ENCODE data around the gene KIF20B.
"Not testable (repeated sequence)": the region's sequence is repeated elsewhere in the genome, so short reads cannot be mapped to it uniquely, and the experiment has no call there.

Gene KIF20B

GRCh38 chr10:89809766-89810165, 108.4 kb downstream of the KIF20B start:
- Histone ChIP-seq H3K4me3 (replicated peaks; ENCODE audit: low read depth, low read length) (no peak overlapping the region), H3K27me3 (replicated peaks; ENCODE audit: control insufficient read depth, insufficient read depth, low read length) (no peaks in the 10 kb centered on the region; the same call in 1 of the 2 replicates), H3K36me3 (ENCODE audit: control insufficient read depth, insufficient read depth, low read length) (no peaks in the 10 kb centered on the region)
- no peak for TF ChIP-seq CTCF (IDR thresholded peaks at IDR 0.05; ENCODE audit: insufficient read depth, low read length, poor library complexity, severe bottlenecking)
- no peak for DNase-seq (ENCODE audit: extremely low read depth, insufficient read length)

DNA sequence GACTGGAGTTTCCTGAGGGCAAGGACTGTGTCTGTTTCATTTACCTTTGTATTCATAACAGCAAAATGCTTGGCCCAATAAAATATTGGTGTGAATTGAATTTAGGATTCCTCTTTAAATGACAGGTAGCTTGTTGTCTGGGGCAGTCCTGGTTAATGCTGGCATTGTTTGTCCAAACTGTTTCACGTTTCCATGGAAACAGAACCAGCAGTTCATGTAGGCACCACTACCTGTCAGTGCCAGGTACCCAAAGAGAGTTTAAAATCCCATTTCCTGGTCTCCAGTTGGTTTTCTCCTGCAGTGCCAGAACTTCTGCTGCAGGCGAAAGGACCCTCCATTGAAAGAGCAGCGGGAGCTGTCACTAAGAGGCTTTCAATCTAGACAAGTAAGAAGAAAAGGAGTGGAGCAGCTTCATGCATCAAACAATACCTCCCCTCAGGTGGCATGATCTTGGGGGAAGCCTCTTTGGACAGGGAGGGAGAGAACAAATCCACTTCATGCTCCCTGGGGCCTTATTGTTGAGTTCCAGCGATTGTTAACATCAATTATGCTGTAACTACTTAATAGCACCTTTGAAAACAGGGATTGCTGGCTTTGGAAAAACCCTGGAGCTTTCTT, 109.6 kb downstream of the KIF20B start:
- no peak for DNase-seq (ENCODE audit: extremely low read depth, insufficient read length)
- no peaks in the 10 kb centered on the region; the same call in 1 of the 2 replicates for H3K27me3 ChIP-seq (replicated peaks; ENCODE audit: control insufficient read depth, insufficient read depth, low read length)
- TF ChIP-seq CTCF (IDR thresholded peaks at IDR 0.05; ENCODE audit: insufficient read depth, low read length, poor library complexity, severe bottlenecking), result no peak
- no peak overlapping the region for H3K4me3 ChIP-seq (replicated peaks; ENCODE audit: low read depth, low read length)
- no peaks in the 10 kb centered on the region for H3K36me3 ChIP-seq (ENCODE audit: control insufficient read depth, insufficient read depth, low read length)

DNA sequence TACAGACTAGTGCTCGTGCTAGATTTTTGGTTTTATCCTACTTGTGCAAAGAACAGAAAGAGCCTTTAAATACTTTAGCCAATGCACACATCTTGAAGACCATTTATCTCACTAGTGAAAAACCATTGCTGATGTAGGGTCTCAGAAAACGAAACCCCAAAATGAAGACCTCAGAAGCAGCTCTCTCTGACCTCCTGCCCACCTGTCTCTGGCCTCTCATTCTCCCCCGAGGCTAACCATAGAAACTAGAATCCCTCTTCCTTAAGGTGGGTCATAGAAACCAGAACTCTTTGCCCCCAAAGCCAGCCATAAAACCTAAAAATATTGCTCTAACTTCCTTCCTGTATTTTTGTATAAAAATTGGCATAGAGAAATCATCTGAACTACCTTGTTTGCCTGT, 112.2 kb downstream of the KIF20B start:
- DNase-seq (ENCODE audit: extremely low read depth, insufficient read length), result no peak
- no peak overlapping the region for H3K4me3 ChIP-seq (replicated peaks; ENCODE audit: low read depth, low read length)
- no peaks in the 10 kb centered on the region; the same call in 1 of the 2 replicates for H3K27me3 ChIP-seq (replicated peaks; ENCODE audit: control insufficient read depth, insufficient read depth, low read length)
- H3K36me3 ChIP-seq (ENCODE audit: control insufficient read depth, insufficient read depth, low read length), result no peaks in the 10 kb centered on the region
- TF ChIP-seq CTCF (IDR thresholded peaks at IDR 0.05; ENCODE audit: insufficient read depth, low read length, poor library complexity, severe bottlenecking), result no peak

DNA sequence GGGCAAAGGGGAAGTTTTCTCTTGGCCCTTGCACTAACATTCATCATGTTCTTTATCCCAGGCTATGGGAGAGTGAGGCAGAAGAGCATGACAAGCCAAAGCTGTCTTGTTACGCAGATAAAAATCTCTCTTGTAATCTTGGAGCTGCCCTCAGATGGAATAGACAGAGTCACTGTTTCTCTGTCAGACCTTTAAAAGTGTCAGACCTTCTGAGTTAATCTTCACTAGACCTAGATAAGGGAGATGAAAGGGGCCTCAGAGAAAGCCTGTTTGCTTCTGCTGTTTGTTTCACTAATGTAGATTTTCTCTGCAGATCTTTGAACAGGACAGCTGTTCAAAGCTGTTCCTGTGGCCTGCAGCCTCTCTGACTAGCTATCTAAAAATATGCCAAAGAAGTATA, 112.9 kb downstream of the KIF20B start:
- TF ChIP-seq CTCF (IDR thresholded peaks at IDR 0.05; ENCODE audit: insufficient read depth, low read length, poor library complexity, severe bottlenecking), result no peak
- DNase-seq (ENCODE audit: extremely low read depth, insufficient read length), result no peak
- Histone ChIP-seq H3K27me3 (replicated peaks; ENCODE audit: control insufficient read depth, insufficient read depth, low read length) (no peaks in the 10 kb centered on the region), H3K4me3 (replicated peaks; ENCODE audit: low read depth, low read length) (no peak overlapping the region), H3K36me3 (ENCODE audit: control insufficient read depth, insufficient read depth, low read length) (no peaks in the 10 kb centered on the region)

- Histone ChIP-seq H3K4me3 (replicated peaks; ENCODE audit: low read depth, low read length) (no peak overlapping the region), H3K36me3 (ENCODE audit: control insufficient read depth, insufficient read depth, low read length) (no peaks in the 10 kb centered on the region), H3K27me3 (replicated peaks; ENCODE audit: control insufficient read depth, insufficient read depth, low read length) (no peaks in the 10 kb centered on the region)
- DNase-seq (ENCODE audit: extremely low read depth, insufficient read length), result no peak
- no peak for TF ChIP-seq CTCF (IDR thresholded peaks at IDR 0.05; ENCODE audit: insufficient read depth, low read length, poor library complexity, severe bottlenecking)
Measured at GRCh38 chr10:89815049-89815853, 113.9 kb downstream of the KIF20B start.

DNA sequence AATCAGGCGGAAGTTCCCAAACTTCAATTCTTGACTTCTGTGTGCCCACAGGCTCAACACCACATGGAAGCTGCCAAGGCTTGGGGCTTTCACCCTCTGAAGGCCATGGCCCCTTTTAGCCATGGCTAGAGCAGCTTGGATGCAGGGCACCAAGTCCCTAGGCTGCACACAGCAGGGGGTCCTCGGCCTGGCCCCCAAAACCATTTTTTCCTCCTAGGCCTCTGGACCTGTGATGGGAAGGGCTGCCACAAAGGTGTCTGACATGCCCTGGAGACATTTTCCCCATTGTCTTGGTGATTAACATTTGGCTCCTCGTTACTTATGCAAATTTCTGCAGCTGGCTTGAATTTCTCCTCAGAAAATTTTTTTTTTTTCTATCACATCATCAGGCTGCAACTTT, 117.6 kb downstream of the KIF20B start:
- H3K4me3 ChIP-seq (replicated peaks; ENCODE audit: low read depth, low read length); H3K36me3 ChIP-seq (ENCODE audit: control insufficient read depth, insufficient read depth, low read length); H3K27me3 ChIP-seq (replicated peaks; ENCODE audit: control insufficient read depth, insufficient read depth, low read length); DNase-seq (ENCODE audit: extremely low read depth, insufficient read length): not testable (repeated sequence)
